HL-60/S4 (cell line): ENCODE measurements around the gene ZNF454.

Source experiments
- in situ Hi-C: fragments of 300-500 bp; cut with MboI; formaldehyde crosslinking; loops from 2 replicates; pipeline ENCODE4 v1.14.3; 2022; ENCODE audit warnings: low sequenced_read_pairs

The ZNF454 gene

DNA sequence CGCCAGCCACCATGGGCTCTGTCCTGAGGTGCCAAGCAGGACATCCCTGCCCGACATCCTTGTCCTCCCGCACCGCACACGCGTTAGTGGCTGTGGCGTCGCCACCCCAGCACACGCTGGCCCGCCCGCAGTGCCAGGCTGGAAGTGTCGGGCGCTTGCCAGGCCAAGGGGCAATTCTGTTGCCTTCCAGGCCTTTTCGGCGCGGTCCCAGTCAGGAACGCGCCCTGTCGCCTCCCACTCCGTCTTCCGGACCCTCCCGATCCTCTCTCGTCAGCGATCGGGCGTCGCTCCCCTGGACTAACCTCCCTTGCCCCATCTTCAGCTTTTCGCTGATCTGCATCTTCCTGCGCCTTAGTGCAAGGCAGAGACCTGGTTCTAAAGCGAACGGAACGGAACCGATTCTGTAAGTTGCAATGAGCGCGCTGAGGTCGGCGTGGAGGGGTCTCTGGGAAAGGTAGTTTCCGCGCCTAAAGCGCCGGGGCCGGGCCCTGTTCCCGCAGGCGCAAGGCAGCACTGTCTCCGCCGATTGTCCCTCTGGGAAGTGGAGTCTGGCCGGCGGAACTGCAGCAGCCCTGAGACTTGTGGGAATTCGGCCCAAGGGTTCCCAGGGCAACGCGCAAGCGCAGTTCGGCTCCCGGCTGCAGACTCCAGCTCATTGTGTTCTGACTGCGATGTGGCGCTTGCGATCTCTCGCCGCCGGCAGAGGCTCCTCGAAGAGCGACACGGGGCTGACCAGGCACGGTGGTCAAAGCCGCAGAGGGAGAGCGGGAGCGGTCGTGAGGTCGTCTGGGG is at the start of gene ZNF454:
Gene ZNF454, plus strand, starts transcription at position 630 of the 792 bp plus-strand sequence. CDS start 1,594 bp downstream, outside the sequence.
- in situ Hi-C loops = no loop called here

DNA sequence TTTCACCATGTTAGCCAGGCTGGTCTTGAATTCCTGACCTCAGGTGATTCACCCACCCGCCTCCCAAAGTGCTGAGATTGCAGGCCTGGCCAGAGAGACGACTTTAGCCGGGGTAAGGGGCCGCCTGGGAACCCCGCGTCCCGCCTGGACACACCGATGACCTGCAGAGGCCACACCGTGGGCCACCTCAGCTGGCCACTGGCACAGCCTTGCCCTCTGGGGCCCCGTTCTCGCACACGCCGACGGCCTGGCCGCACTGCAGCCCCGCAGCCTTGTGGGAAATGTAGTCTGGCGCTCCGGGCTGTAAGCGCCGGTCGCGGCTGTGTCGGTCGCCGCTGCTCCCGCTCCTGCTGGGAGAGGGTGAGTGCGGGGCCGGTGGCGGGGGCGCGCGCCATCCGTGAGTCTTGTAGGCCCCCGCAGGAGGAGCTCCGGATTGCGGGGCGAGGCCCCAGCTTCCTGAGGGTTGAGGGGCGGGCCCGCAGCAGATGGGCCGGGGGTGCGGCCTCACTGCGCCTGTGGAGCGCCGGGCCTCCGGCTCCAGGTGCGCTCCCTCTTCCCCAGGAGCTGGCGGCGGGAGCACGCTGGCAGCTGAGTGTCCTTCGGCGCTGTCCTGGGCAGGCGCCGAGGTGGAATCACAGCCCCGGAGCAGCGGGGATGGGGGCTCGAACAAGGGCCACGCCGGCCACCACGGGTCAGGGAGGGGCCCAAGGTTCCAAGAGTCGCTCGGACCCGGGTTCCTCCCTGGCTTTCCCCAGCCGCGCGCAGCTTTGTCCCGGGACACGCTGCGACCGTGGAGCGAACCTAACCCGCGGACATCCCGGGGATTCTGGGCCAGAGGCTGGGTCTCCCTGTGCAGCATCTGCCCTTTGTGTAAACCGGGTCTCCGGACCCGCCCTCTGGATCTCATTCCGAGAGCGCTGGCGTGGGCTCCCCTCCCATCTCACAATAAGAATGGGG is 45.1 kb upstream of the ZNF454 start, which contains the start of gene ZFP2:
Gene ZFP2, plus strand, starts transcription at position 299 of the 957 bp plus-strand sequence. CDS start 35,401 bp downstream, outside the sequence.
- in situ Hi-C loops = no loop called here

DNA sequence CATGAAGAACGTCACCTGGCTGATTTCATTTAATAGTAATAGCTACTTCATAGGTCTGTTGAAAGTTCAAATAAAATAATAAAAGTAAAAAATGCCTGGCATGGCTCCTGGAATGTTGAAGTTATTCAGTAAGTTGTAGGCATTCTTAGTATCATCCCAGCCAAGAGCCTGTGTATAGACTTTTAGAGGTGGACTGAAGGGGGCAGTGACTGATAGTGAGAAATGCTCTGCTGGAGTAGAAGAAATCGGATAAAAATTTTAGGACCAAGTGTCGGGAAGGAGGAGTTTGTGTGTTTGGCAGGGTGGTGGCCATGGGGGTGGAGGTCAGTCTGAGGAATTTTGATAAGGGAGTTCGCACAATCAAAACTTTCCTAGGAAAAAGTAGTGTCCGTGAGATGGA is 41.7 kb upstream of the ZNF454 start:
- in situ Hi-C loops = no loop called here

DNA sequence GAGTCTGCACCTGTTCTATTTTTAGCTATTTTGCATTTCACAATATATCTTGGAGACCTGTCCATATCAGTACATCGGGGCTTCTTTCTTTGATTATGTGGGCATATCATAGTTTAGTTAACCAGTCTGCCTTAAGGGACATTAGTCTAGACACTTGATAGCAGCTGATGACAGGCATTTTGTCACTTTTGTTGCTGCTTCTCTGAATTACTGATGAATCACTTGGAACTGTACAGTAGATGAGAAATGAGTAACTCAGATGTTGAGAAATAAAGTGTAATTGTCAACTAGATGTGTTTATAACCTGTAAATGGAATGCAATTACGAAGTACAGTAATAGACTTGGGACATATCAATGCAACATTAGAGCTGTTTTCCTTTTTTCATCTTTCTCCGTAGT is 38.1 kb upstream of the ZNF454 start:
- in situ Hi-C loops = no loop called here

DNA sequence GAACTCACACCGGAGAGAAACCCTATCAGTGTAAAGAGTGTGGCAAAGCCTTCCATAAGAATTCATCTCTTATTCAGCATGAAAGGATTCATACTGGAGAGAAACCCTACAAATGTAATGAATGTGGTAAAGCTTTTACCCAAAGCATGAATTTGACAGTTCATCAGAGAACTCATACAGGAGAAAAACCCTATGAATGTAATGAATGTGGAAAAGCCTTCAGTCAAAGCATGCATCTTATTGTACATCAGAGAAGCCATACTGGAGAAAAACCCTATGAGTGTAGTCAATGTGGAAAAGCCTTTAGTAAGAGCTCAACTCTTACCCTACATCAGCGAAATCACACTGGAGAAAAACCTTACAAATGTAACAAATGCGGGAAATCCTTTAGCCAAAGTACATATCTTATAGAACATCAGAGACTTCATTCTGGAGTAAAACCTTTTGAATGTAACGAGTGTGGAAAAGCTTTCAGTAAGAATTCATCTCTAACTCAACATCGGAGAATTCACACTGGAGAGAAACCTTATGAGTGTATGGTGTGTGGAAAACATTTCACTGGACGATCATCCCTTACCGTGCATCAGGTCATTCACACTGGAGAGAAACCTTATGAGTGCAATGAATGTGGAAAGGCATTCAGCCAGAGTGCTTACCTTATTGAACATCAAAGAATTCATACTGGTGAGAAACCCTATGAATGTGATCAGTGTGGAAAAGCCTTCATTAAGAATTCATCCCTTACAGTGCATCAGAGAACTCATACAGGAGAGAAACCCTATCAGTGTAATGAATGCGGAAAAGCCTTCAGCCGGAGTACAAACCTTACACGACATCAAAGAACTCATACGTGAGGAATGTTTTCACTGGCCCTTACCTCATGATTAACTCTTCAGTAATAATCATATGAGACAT is 8.9 kb upstream of the ZNF454 start:
- in situ Hi-C loops = no loop called here

DNA sequence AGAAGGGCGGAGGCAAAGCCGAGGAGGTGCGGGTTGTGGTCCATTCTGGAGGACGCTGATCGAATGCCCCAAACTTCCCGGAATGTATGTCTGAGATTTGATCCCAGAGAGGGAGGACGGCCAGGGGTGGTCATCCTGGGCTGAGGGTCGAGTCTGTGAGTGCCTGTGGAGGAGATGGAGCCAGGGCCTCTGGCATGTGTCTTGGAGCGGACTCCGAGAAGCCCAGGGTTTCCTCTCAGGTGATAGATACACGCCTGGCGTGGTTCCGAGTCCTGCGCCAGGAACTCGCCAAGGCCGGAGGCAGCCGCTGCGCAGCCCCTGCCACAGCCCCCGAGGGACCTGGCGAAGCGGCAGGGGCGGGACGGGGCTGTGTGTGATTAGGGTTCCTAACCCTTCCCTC is 363 bp downstream of the ZNF454 start:
- in situ Hi-C loops = no loop called here

DNA sequence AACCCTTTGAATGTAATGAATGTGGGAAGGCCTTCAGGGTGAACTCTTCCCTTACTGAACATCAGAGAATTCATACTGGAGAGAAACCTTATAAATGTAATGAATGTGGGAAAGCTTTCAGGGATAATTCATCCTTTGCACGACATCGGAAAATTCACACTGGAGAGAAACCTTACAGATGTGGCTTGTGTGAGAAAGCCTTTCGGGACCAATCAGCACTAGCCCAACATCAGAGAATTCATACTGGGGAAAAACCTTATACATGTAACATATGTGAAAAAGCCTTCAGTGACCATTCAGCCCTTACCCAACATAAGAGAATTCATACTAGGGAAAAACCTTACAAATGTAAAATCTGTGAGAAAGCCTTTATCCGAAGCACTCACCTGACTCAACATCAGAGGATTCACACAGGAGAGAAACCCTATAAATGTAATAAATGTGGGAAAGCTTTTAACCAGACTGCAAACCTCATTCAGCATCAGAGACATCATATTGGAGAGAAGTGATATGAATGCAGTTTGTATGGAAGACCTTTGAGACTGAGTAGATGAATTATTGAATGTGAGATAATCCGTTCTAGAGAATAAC is 24.6 kb downstream of the ZNF454 start:
- in situ Hi-C loops = no loop called here

DNA sequence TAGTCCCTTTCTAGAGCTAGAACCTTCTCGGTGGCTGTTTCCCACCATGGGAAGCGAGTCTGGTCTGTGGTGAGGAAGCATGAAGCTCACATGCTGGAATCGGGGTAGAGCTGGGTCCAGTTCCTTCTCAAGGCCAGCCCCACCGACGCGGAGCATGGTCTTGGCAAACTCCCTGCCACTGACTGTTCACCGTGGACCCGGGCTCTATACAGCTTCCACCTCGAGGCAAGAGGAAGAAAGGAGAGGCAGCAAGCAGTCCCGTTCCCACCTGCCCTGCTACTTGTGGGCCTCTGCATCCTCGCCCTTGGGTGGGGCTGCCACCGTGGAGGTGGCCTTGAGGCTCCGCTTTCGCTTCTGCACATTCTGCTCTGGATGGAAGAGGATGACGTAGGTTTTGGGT is 40.4 kb downstream of the ZNF454 start:
- in situ Hi-C loops = no loop called here

DNA sequence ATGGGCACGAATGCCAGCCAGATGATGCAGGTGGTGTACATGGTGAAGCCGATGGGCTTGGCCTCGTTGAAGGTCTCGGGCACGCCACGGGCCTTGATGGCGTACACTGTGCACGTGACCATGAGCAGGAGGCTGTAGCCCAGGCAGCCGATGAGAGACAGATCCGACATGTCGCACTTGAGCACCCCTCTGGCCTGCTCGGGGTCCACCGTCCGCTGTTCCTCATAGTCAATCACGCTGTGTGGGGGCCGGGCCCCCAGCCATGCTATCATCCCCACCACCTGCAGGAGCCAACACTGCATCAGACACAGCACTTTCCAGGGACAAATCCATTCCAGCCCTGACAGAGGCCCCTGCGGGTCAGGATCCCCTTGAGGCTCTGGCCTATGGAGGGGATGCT is 41.9 kb downstream of the ZNF454 start:
- in situ Hi-C loops = no loop called here

DNA sequence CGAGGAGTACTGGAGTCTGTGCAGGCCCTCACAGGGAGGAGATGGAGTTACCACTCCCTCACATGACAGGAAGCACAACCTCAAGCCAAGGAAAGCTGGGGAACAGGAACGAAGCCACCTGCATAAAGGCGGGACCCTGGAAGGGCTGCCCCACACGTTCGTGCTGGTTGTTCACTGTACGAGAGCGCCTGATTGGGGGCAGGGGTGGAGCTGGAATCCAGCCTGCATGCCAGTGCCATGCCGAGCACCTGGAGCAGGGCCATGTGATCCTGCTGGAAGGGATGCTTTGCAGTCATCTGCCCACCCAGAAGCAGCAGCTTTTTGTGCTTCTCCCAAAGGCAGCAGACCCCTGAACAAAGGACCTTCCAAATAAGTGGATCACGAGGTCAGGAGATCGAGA is 42.7 kb downstream of the ZNF454 start:
- in situ Hi-C loops = no loop called here

DNA sequence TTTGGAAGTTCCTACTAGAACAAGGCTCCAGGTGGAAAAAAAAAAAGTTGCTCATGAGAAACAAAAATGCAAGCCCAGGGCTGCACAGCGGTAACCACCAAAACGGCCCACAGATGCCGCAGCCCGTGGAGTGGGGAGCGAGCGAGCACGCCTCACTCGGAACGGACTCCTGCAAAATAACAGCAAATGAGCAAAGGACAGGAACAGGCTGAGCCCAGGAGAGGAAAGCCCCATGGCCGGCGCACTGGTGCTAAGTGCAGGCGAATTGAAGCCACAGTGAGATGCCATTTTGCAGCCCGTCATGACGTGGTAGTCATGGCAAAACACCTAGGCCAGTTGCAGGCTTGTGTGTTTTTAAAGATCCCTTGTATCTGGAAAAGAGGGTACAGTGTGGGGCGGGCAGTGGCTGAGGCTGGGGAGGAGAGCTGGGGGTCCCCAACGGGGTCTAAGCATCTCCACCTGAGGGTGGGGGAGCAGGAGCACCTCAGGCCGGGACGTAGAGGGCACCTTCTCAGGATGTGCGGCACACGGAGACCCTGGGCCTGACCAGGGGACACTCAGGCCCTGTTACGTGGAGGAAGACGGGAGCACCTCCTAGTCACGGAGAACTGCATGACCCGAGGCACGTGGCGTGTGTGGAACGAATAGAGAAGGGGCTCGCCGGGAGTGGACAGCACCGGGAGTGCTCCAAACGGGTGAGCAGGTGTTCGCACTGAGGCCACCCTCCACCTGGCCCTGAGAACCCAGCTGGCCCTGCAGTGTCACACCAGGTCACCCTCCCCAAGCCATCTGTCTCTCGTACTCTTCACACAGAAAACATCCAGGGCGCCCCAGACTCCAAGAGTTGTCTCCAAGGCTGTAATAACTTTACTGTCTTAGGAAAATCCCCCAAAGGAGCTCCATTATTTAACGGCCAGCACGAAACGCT is 43.4 kb downstream of the ZNF454 start:
- in situ Hi-C loops = no loop called here

DNA sequence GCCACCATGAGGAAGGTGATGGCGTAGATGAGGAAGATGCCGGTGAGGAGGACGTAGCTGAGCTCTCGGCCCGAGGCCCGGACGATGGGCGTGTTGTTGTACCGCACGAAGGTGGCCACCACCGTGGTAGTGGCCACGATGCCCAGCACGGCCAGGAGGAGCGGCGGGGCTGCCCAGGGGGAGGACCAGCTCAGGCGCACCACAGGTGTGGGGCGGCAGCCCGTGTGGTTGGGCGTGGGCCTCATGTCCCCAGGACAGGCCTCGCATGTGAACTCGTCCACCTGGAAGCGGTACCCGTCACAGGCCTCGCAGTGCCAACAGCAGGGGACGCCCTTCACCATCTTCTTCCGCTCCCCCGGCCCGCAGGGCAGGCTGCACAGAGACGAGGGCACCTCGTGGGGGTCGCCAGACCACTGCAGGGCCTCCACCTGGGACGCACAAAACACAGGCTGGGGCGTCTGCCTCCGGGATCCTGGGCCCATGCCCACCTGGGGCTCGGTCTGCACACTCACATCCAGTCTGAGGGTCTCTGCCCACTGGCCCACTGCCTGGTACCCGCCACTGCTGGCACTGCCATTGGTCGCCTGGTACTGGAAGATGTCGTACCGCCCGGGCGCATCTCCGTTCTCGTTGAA is 45.4 kb downstream of the ZNF454 start:
- in situ Hi-C loops = no loop called here

DNA sequence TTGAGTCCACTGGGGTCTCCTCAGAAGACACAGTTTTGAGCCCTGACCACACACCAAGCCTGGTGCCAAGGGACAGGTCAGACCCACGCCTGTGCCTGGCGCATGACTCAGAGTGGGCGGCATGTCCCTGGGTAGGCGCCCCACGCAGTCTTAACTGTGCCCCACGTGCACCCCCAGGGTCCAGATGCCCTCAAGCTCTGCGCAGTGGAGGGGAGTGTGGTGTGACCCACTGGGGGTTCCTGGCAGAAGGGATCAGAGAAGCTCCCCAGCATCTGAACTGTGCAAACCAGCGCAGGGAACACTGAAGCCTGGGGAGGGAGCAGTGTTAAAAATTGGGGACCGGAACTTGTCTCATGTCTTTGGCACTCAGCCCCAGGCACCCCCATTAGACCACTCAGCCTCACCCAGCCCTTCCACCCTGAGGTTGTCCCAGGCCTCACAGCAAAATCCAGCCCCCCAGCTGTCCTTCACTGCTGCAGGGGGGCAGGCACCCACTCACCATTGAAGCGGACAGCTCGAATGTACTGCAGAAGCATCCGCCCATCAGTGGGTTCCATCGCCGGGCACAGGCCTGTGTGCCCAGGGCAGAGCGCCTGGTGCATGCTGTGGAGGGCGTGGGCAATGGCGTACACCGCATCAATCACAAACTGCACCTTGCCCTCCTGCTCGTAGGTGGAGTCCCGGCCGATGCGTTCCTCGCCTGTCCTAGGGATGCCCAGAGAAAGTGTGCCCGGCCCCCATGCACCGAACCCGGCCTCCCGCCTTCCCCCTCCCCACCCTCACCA is 47.6 kb downstream of the ZNF454 start:
- in situ Hi-C loops = no loop called here

DNA sequence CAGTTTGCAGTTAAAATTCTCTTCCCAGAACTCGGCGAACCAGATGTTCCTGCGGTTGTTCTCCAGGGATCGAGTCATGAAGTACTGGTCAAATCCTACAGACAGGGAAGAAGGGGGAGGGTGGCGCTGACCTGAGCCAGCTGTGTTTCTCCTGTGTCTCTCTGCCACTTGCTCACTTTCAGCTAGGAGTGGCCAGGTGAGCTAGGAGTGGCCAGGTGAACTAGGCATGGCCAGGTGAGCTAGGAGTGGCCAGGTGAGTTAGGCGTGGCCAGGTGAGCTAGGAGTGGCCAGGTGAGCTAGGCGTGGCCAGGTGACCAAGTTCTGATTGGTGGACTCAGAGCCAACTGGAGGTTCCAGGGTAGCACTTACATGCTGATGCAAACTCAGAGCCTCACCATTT is 48.3 kb downstream of the ZNF454 start:
- in situ Hi-C loops = no loop called here

DNA sequence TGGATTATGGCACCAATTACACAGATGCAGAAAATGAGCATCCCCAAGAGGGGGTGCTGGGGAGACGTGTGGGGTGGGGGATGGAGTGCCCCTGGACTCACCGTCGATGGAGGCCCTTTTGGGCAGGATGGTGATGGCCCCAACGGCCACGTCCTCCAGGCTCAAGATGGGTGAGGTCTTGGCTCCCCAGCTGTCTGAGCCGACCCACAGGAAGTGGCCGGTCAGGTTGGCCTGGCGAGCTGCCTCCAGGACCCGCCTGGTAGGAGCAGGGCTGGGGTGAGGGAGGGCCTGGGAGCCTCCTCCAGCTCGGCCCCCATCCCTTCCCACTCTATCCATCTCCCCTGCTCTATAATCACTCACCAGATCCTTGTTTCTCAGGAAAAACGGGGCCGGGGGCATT is 49.5 kb downstream of the ZNF454 start:
- in situ Hi-C loops = no loop called here

DNA sequence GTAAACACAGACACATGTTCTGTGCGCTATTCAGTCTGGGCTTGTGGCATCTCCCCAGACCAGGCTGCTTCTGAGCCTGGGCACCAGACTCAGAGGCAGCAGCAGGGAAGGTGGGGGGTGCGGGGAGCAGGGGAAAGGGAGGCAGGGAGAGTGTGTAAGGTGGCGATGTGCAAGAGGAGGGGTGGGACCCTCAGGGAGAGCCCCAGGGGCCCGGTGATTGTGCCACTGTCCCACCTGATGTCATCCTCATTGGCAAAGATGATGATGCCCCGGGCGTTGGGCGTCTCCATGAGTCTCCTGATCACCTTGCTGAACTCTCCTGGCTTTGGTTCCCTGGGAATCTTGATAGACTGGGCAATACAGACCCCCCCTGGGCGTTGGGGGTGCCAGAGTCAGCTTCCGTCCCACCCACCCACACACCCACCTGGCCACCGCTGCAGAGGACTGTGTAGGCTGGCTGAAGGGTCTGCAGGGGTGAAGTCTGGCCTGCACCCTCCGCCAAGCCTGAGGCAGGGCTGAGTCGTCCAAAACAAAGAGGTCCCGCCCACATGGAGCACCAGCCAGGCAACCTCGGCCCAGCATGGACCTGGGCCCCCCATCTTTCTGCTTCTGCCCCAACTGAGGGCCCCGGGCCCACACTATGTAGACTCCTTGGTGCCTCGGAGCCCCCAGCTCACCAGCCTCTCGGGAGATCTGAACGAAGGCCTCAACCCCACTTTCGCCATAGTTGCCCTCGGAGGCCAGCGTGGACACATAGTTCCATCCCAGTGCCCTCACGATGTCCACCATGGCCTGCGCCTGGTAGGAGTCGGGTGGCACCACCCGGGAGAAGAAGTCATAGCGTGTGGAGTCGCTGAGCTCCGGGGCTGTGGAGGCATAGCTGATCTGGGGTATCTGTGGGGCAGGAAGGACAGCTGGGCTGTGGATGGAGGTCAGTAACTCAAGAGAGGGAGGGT is 50.5 kb downstream of the ZNF454 start:
- in situ Hi-C loops = no loop called here
